CD4-positive, alpha-beta memory T cell (primary cell): ENCODE measurements around the gene NRAP. TPM values are rescaled to one million over a fixed set of nuclear protein-coding genes. Genes with fewer than 3 reads are reported as not detected.

Experiments used
- CTCF ChIA-PET: fragments of 350-600 bp; sonication (Branson Sonifier 250); formaldehyde crosslinking; loops from one replicate; lab custom pipeline; 2021; ENCODE audit warnings: inconsistent platforms; ENCODE audit not compliant: partially characterized antibody; lab: Charles Lee
- POLR2A ChIA-PET: fragments of 350-600 bp; sonication (Branson Sonifier 250); formaldehyde crosslinking; loops from one replicate; lab custom pipeline; 2021; ENCODE audit not compliant: partially characterized antibody; lab: Charles Lee
- DNase-seq, 5 donors: peaks; one replicate each; pipeline versions ENCODE4 v3.0.0 to v3.0.0-alpha.2; 2020 to 2022; ENCODE audit warnings: mixed read lengths in 1 of 5
- H3K27ac ChIP-seq: one replicate; pipeline ENCODE4 v1.7.0; 2013; ENCODE audit warnings: low read depth, low read length
- H3K27me3 ChIP-seq: 2 replicates; pipeline ENCODE4 v1.7.0; 2013; ENCODE audit warnings: mild to moderate bottlenecking, low read length, moderate library complexity; ENCODE audit not compliant: insufficient read depth
- H3K36me3 ChIP-seq: 2 replicates; pipeline ENCODE4 v1.7.0; 2013; ENCODE audit warnings: mild to moderate bottlenecking, low read length, moderate library complexity; ENCODE audit not compliant: insufficient read depth
- H3K4me1 ChIP-seq: 2 replicates; pipeline ENCODE4 v1.7.0; 2013; ENCODE audit warnings: mild to moderate bottlenecking, low read length, moderate library complexity; ENCODE audit not compliant: insufficient read depth
- H3K4me3 ChIP-seq, 2 donors: one replicate each; pipeline ENCODE4 v1.7.0; 2013; ENCODE audit warnings: low read length in 2 of 2, mild to moderate bottlenecking in 1 of 2
- H3K9me3 ChIP-seq, 2 donors: one replicate each; pipeline ENCODE4 v1.7.0; 2013; ENCODE audit warnings: low read length in 2 of 2, control low read depth in 1 of 2; ENCODE audit not compliant: control insufficient read depth in 1 of 2
- H3K27ac Mint-ChIP-seq, 7 donors: one replicate each; pipeline ENCODE4 v1.8.0; 2020 to 2021; ENCODE audit warnings: mixed read lengths in 7 of 7, mild to moderate bottlenecking in 6 of 7, inconsistent platforms in 3 of 7, moderate library complexity in 3 of 7
- H3K27me3 Mint-ChIP-seq, 2 donors: one replicate each; pipeline ENCODE4 v1.8.0; 2020 to 2021; ENCODE audit warnings: mixed read lengths in 2 of 2
- H3K36me3 Mint-ChIP-seq, 2 donors: one replicate each; pipeline ENCODE4 v1.8.0; 2020 to 2021; ENCODE audit warnings: mixed read lengths in 2 of 2, inconsistent platforms in 1 of 2, mild to moderate bottlenecking in 1 of 2
- H3K4me1 Mint-ChIP-seq, 4 donors: one replicate each; pipeline ENCODE4 v1.8.0; 2020 to 2021; ENCODE audit warnings: mixed read lengths in 4 of 4, mild to moderate bottlenecking in 1 of 4
- H3K4me3 Mint-ChIP-seq, 8 donors: one replicate each; pipeline ENCODE4 v1.8.0; 2020 to 2021; ENCODE audit warnings: mixed read lengths in 8 of 8, mild to moderate bottlenecking in 7 of 8, moderate library complexity in 6 of 8, inconsistent platforms in 3 of 8
- H3K9me3 Mint-ChIP-seq, 8 donors: one replicate each; pipeline ENCODE4 v1.8.0; 2020 to 2021; ENCODE audit warnings: mixed read lengths in 8 of 8, mild to moderate bottlenecking in 5 of 8, inconsistent platforms in 3 of 8, moderate library complexity in 1 of 8
- intact Hi-C: fragments of 100-400 bp; cut with micrococcal nuclease; formaldehyde crosslinking; loops from one replicate; pipeline ENCODE4 v1.15.1; 2023
- polyA plus RNA-seq, 2 donors: library from polyadenylated mRNA; unstranded; fragments of 300-500 nt; fragmentation: Illumina TruSeq; gene quantifications; one replicate each; pipeline ENCODE4 v1.2.3, GENCODE V29; 2021
- total RNA-seq, 2 experiments: library from RNA; stranded (reverse); gene quantifications; one replicate each; pipeline ENCODE4 v1.2.3, GENCODE V29; 2021

The NRAP gene
- total and polyA plus RNA-seq, 4 experiments from 2014 or later = not detected

DNA sequence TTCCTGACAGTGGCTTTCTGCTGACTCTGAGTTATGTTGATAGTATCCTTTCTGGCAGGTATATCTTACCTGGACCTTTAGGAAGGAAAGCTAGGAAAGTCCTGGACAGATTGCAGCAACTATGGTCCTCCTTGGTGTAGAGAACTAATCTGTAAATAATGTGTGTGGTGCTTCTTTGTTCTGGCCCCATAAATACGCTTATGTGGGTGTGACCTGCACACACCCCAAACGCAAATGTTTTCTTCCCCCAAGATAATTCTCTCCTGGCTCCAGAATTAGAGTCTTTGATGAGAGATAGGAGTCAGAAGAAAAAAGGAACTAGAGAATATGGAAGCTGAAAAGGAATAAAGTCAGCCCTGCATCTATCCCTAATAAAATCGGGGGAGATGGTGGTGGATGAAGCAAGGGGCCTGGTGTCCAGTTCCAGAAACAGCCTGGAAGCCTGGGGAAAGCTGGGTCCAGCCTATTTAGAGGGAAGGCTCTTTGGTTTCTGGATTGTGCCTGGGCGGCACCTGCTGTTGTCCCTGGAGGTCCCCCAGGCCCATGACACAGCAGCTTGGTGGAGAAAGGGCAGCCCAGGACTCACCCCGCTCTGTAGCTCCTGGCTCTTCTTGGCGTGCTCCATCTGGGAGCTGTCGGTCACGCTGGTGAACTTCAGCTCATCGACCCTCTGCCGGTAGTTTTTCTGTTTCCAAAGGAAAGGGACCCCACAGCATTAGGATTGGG, 38.2 kb downstream of the NRAP start:
- no peaks in the 10 kb centered on the region for H3K36me3 ChIP-seq
- intact Hi-C loops = no loop called here
- CTCF ChIA-PET = interaction anchor here (1.0 kb wide), 1 partner anchor 54 kb away, joined by 3 read pairs; the partner anchor contains the start of gene CASP7
- no peak overlapping the region for H3K4me3 ChIP-seq
- H3K9me3 ChIP-seq = no peaks in the 10 kb centered on the region
- no peak overlapping the region for H3K27ac ChIP-seq
- POLR2A ChIA-PET = no interaction called here
- Mint-ChIP-seq H3K4me1 (no peaks in the 10 kb centered on the region), H3K36me3 (no peaks in the 10 kb centered on the region), H3K4me3 (no peak overlapping the region), H3K27me3 (peaks cover 5 to 21% of the 10 kb centered on the region in 2 donors), H3K27ac (no peak overlapping the region), H3K9me3 (peaks cover 0 to 3% (median 0%) of the 10 kb centered on the region in 8 donors)
- no peaks in the 10 kb centered on the region for H3K27me3 ChIP-seq
- no peaks in the 10 kb centered on the region for H3K4me1 ChIP-seq
- no peak for DNase-seq

DNA sequence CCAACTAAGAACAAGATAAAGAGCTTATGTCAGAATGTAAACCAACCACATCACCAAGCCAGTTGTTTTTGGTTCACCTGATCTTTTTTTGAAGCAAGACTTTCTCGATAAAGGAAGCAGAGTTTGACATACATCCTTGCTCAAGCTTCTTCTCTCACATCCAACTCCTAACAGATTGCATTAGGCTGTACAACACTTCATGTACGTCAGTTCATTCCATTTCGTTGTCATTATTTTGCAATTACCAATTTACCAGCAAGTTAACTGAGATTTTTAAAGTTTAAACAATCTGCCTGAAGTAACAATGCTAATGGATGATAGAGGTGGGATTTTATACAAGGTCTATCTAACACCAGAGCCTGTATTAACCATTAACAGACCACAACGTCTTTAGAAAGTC, 41.0 kb downstream of the NRAP start:
- H3K27me3 Mint-ChIP-seq = peaks cover 11 to 30% of the 10 kb centered on the region in 2 donors
- POLR2A ChIA-PET = no interaction called here
- no peaks in the 10 kb centered on the region for H3K36me3 Mint-ChIP-seq

DNA sequence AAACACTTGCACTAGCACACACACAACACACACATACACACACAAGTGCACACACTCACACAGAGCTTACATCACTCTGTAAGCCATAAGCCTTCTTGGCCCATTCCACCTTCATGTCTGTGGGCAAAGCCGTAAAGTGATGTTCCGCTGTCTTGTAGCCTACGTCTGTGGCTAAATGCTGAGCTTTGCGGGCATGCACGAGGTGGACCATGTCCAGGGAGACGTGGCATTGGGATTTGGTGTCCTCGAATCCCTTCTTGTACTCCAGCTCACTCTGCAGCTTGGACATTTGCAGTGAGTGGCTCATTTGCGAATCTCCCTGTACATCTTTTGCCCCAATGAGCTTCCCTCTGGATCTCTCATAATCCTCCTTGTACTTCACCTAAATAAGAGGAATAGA, 42.0 kb downstream of the NRAP start:
- peaks cover 14 to 36% of the 10 kb centered on the region in 2 donors for H3K27me3 Mint-ChIP-seq
- intact Hi-C loops = no loop called here
- H3K36me3 Mint-ChIP-seq = no peaks in the 10 kb centered on the region
- Histone ChIP-seq H3K27ac (no peak overlapping the region), H3K36me3 (no peaks in the 10 kb centered on the region), H3K4me1 (no peaks in the 10 kb centered on the region), H3K9me3 (no peaks in the 10 kb centered on the region), H3K4me3 (no peak overlapping the region), H3K27me3 (no peaks in the 10 kb centered on the region)
- CTCF ChIA-PET = no interaction called here
- POLR2A ChIA-PET = no interaction called here
- no peak overlapping the region for H3K4me3 Mint-ChIP-seq
- no peak overlapping the region for H3K27ac Mint-ChIP-seq
- H3K9me3 Mint-ChIP-seq = no peaks in the 10 kb centered on the region
- DNase-seq = no peak
- H3K4me1 Mint-ChIP-seq = no peaks in the 10 kb centered on the region

More for the DNA sequence above, 41.0 kb downstream of the NRAP start:
- Mint-ChIP-seq H3K4me1 (no peaks in the 10 kb centered on the region), H3K4me3 (no peak overlapping the region), H3K9me3 (no peaks in the 10 kb centered on the region), H3K27ac (peak overlapping the region in 1 of 7 donors; percentile 10)
- Histone ChIP-seq H3K27ac (no peak overlapping the region), H3K4me1 (no peaks in the 10 kb centered on the region), H3K9me3 (no peaks in the 10 kb centered on the region), H3K27me3 (no peaks in the 10 kb centered on the region), H3K36me3 (no peaks in the 10 kb centered on the region), H3K4me3 (no peak overlapping the region)
- intact Hi-C loops = no loop called here
- CTCF ChIA-PET = no interaction called here
- no peak for DNase-seq

DNA sequence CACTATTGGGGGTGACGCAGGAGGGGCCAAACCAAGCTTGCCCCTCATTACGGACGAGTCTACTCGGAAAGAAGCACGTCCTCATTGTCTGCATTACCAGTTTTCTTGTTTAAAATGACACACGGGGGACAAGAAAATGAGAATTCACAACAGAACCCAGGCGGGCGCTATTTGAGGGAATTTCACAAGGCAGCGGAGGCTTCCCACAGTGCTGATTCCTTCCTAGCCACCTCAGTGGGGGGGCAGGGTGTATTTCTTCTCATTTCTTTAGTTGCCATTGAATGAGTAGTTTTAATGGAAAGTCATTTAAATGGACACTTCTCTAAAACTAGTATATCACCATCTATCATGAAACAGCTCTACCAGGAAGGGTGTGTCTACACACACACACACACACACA, 42.9 kb downstream of the NRAP start:
- ChIA-PET CTCF (no interaction called here), POLR2A (no interaction called here)
- Mint-ChIP-seq H3K27ac (no peak overlapping the region), H3K27me3 (peaks cover 18 to 34% of the 10 kb centered on the region in 2 donors), H3K9me3 (no peaks in the 10 kb centered on the region), H3K36me3 (no peaks in the 10 kb centered on the region), H3K4me1 (no peaks in the 10 kb centered on the region), H3K4me3 (no peak overlapping the region)
- Histone ChIP-seq H3K9me3 (no peaks in the 10 kb centered on the region), H3K4me3 (no peak overlapping the region), H3K4me1 (no peaks in the 10 kb centered on the region), H3K27ac (no peak overlapping the region), H3K36me3 (no peaks in the 10 kb centered on the region), H3K27me3 (no peaks in the 10 kb centered on the region)
- DNase-seq = no peak
- intact Hi-C loops = no loop called here

DNA sequence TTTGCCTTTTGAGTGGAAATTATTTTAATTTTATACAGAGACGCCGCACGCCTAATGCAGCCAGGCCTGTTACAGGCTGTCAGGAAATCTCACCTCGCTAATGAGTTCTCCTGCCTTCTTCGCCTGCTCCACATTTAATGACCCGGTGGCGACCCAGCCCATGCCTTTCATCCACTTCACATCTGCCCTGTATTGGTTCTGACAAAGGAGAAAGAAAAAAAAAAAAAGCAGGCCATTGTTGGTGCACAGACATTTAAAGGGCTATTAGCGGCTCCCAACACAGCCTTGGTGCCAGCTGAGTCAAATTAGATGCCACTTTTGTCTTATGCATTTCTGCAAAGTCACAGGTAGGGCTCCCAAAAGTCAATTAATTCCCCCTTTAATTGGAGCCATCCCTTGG, 43.3 kb downstream of the NRAP start:
- ChIA-PET POLR2A (no interaction called here), CTCF (no interaction called here)
- H3K36me3 ChIP-seq = no peaks in the 10 kb centered on the region
- H3K4me3 ChIP-seq = no peak overlapping the region
- no peak for DNase-seq
- Mint-ChIP-seq H3K4me1 (no peaks in the 10 kb centered on the region), H3K27me3 (peaks cover 18 to 37% of the 10 kb centered on the region in 2 donors), H3K36me3 (no peaks in the 10 kb centered on the region), H3K4me3 (no peak overlapping the region), H3K9me3 (no peaks in the 10 kb centered on the region), H3K27ac (no peak overlapping the region)
- H3K9me3 ChIP-seq = no peaks in the 10 kb centered on the region
- H3K4me1 ChIP-seq = no peaks in the 10 kb centered on the region
- intact Hi-C loops = no loop called here
- no peaks in the 10 kb centered on the region for H3K27me3 ChIP-seq
- H3K27ac ChIP-seq = no peak overlapping the region

DNA sequence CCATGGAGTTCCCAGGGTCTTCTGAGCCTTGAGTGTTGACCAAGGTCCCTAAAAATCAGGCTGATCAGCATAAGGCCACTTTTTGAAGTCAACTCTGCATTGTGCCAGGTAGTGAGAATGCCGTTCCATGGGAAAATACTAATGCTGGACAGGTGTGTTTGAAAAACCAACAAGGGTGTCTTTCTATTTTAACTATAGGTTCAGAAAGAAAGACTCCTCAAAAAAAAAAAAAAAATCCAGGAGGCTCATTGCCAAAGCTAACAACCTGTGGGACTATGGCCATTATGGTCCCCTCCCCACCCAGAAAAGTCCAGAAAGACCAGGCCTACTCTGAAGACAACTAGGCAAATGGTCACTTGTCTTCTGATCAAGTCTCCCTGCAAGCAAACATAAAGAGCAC, 44.4 kb downstream of the NRAP start:
- Histone ChIP-seq H3K27ac (no peak overlapping the region), H3K9me3 (no peaks in the 10 kb centered on the region), H3K27me3 (no peaks in the 10 kb centered on the region), H3K4me1 (no peaks in the 10 kb centered on the region), H3K36me3 (no peaks in the 10 kb centered on the region), H3K4me3 (no peak overlapping the region)
- no peak for DNase-seq
- no peaks in the 10 kb centered on the region for H3K4me1 Mint-ChIP-seq
- no peaks in the 10 kb centered on the region for H3K9me3 Mint-ChIP-seq
- H3K4me3 Mint-ChIP-seq = no peak overlapping the region
- ChIA-PET POLR2A (no interaction called here), CTCF (no interaction called here)
- no peaks in the 10 kb centered on the region for H3K36me3 Mint-ChIP-seq
- intact Hi-C loops = no loop called here
- H3K27me3 Mint-ChIP-seq = peaks cover 19 to 33% of the 10 kb centered on the region in 2 donors
- H3K27ac Mint-ChIP-seq = no peak overlapping the region

DNA sequence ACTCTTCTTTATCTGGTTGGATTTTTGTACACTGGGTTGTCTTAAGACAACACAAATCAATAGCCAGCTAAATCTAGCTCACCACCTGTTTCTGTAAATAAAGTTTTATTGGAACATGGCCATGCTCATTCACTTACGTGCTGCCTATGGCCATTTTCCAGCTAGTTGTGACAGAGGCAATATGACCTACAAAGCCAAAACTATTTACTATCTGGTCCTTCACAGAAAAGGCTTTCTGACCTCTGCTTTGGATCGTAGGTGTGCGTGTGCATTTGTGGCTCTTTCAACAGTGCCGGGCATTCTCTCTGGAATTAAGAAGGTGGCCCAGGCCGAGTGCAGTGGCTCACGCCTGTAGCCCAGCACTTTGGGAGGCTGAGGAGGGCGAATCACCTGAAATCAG, 45.5 kb downstream of the NRAP start:
- ChIA-PET POLR2A (no interaction called here), CTCF (no interaction called here)

More for the DNA sequence above, 45.5 kb downstream of the NRAP start:
- DNase-seq = no peak
- no peak overlapping the region for H3K4me3 Mint-ChIP-seq
- peaks cover 19 to 36% of the 10 kb centered on the region in 2 donors for H3K27me3 Mint-ChIP-seq
- Histone ChIP-seq H3K27me3 (no peaks in the 10 kb centered on the region), H3K4me1 (no peaks in the 10 kb centered on the region), H3K27ac (no peak overlapping the region), H3K36me3 (no peaks in the 10 kb centered on the region), H3K9me3 (no peaks in the 10 kb centered on the region), H3K4me3 (no peak overlapping the region)
- H3K36me3 Mint-ChIP-seq = no peaks in the 10 kb centered on the region
- H3K4me1 Mint-ChIP-seq = no peaks in the 10 kb centered on the region
- peaks cover 0 to 2% (median 0%) of the 10 kb centered on the region in 8 donors for H3K9me3 Mint-ChIP-seq
- intact Hi-C loops = no loop called here
- no peak overlapping the region for H3K27ac Mint-ChIP-seq
